ENCODE results near the gene TNPO3. TPM values are rescaled to one million over a fixed set of nuclear protein-coding genes. Genes with fewer than 3 reads are reported as not detected.

Gene TNPO3
- total and polyA plus RNA-seq, 4 donors, result 41.6 to 56.8 (median 44.7) TPM

GRCh38 chr7:129091484-129092002 lies 36.6 kb upstream of the TNPO3 start:
- H3K36me3 ChIP-seq (ENCODE audit: control insufficient read depth, insufficient read depth, low read length), result no peaks in the 10 kb centered on the region
- DNase-seq (ENCODE audit: low read depth in 4 of 6, low spot score in 6 of 6), result peak; percentile 57 to 93 (median 66)
- H3K4me1 ChIP-seq (ENCODE audit: control insufficient read depth, insufficient read depth, low read length), result no peaks in the 10 kb centered on the region
- H3K4me3 ChIP-seq (ENCODE audit: low read depth, low read length), result no peak overlapping the region
- H3K9me3 ChIP-seq (ENCODE audit: control insufficient read depth, insufficient read depth, low read length), result no peaks in the 10 kb centered on the region
- no peaks in the 10 kb centered on the region for H3K27me3 ChIP-seq (ENCODE audit: control insufficient read depth, insufficient read depth, low read length)
- H3K27ac ChIP-seq (ENCODE audit: low read depth, low read length), result no peak overlapping the region
- 1% methylated on average over 7 of the region's 11 CpGs for WGBS (ENCODE audit: insufficient coverage)

DNA sequence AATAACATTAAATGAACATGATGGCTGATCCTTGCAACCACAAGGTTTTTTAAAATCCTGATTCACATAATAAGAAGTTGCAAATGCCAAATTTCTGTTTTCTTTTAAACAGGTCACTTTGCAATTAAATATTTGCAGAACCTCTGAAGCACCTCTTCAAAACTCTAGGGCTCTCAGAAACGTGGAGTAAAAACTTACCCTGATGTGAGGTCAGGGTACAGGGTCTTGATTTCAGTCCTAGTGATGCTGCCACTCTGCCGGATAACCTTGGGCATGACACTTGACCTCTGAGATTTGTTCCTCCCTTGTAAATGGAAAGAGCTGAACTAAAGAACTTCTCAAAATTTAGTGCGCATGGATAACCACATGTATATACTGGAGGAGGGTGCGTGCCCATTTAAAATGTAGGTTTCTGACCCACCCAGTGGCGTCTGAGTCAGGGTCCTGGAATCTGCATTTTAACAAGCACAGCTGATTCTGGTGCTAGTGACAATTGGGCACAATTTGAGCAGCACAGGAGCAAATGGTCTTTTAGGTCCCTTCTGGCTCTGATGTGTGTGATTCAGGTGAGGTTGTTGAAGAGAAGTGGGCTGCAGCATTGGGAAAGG lies 35.5 kb upstream of the TNPO3 start:
- no peak overlapping the region for H3K4me3 ChIP-seq (ENCODE audit: low read depth, low read length)
- H3K4me1 ChIP-seq (ENCODE audit: control insufficient read depth, insufficient read depth, low read length), result no peaks in the 10 kb centered on the region
- H3K27me3 ChIP-seq (ENCODE audit: control insufficient read depth, insufficient read depth, low read length), result no peaks in the 10 kb centered on the region
- no peaks in the 10 kb centered on the region for H3K36me3 ChIP-seq (ENCODE audit: control insufficient read depth, insufficient read depth, low read length)
- WGBS (ENCODE audit: insufficient coverage), result 74% methylated on average over 4 of the region's 5 CpGs
- H3K9me3 ChIP-seq (ENCODE audit: control insufficient read depth, insufficient read depth, low read length), result no peaks in the 10 kb centered on the region
- no peak for DNase-seq (ENCODE audit: low read depth in 4 of 6, low spot score in 6 of 6)
- H3K27ac ChIP-seq (ENCODE audit: low read depth, low read length), result no peak overlapping the region

DNA sequence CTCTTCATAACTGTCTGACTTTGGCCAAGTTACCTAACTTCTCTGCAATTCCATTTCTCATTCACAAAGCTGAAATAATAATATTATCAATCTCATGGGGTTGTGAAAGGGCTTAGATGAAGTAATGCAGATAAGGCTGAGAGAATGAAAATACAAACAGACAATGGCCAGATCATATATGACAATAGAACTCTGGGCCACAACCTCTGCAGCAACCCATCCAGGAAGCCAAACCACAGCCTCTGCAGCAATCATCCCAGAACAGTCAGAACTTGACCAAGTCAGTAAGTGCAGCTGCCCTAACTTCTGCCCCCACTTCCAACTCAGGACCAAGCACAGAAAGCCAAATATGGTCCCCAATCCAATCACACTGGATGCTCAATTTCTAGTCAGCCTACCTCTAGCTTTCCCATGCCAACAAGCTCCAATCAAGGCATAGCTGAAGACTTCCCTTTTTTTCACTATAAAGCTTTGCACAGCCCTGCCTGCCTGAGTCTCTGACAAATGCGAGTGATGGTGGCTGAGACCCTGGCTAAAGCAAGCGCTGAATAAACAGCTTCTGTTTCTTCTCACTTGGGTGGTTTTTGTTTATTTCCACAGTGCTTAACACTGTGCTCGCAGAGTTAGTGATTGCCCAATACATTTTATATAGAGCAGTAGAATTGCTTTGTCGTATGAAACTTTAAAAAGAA lies 34.8 kb upstream of the TNPO3 start:
- DNase-seq (ENCODE audit: low read depth in 4 of 6, low spot score in 6 of 6), result no peak
- no CpG with 5 or more reads among the region's 4 CpGs for WGBS (ENCODE audit: insufficient coverage)

DNA sequence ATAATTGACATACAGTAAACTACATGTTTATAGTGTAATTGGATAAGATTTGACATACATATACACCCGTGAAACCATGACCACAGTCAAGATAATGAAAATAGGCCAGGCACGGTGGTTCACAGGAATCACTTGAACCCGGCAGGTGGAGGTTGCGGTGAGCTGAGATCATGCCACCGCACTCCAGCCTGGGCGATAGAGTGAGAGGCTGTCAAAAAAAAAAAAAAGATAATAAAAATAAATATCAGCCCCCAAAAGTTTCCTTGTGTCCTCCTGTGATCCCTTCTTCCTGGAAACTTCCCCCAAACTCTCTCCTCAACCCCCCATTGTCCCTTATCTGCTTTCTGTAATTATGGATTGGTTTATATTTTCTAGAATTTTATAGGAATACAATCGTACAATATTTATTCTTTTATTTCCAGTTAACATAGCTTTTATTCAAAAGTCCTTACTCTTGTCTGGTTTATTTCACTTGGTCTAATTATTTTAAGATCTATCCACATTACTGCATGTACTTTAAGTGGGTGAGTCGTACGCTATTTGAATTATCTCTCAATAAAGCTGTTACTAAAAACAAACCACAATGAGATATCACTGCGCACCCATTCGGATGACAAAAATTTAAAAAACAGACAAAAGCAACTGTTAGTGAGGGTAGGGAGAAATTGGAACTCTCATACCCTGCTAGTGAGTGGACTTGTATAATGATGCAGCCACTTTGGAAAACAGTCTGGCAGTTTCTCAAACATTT lies 30.1 kb upstream of the TNPO3 start:
- Histone ChIP-seq H3K27ac (ENCODE audit: low read depth, low read length) (no peak overlapping the region), H3K4me3 (ENCODE audit: low read depth, low read length) (no peak overlapping the region), H3K9me3 (ENCODE audit: control insufficient read depth, insufficient read depth, low read length) (no peaks in the 10 kb centered on the region), H3K36me3 (ENCODE audit: control insufficient read depth, insufficient read depth, low read length) (no peaks in the 10 kb centered on the region), H3K4me1 (ENCODE audit: control insufficient read depth, insufficient read depth, low read length) (no peaks in the 10 kb centered on the region), H3K27me3 (ENCODE audit: control insufficient read depth, insufficient read depth, low read length) (no peaks in the 10 kb centered on the region)
- no peak for DNase-seq (ENCODE audit: low read depth in 4 of 6, low spot score in 6 of 6)
- WGBS (ENCODE audit: insufficient coverage), result 88% methylated on average over 3 of the region's 11 CpGs

More for the DNA sequence above, 34.8 kb upstream of the TNPO3 start:
- no peaks in the 10 kb centered on the region for H3K36me3 ChIP-seq (ENCODE audit: control insufficient read depth, insufficient read depth, low read length)
- H3K4me3 ChIP-seq (ENCODE audit: low read depth, low read length), result no peak overlapping the region
- H3K27me3 ChIP-seq (ENCODE audit: control insufficient read depth, insufficient read depth, low read length), result no peaks in the 10 kb centered on the region
- H3K4me1 ChIP-seq (ENCODE audit: control insufficient read depth, insufficient read depth, low read length), result no peaks in the 10 kb centered on the region
- no peaks in the 10 kb centered on the region for H3K9me3 ChIP-seq (ENCODE audit: control insufficient read depth, insufficient read depth, low read length)
- H3K27ac ChIP-seq (ENCODE audit: low read depth, low read length), result no peak overlapping the region

- DNase-seq (ENCODE audit: low read depth in 4 of 6, low spot score in 6 of 6), result peak in 1 of 6 donors; percentile 35
- Histone ChIP-seq H3K36me3 (ENCODE audit: control insufficient read depth, insufficient read depth, low read length) (no peaks in the 10 kb centered on the region), H3K4me1 (ENCODE audit: control insufficient read depth, insufficient read depth, low read length) (no peaks in the 10 kb centered on the region), H3K9me3 (ENCODE audit: control insufficient read depth, insufficient read depth, low read length) (no peaks in the 10 kb centered on the region), H3K4me3 (ENCODE audit: low read depth, low read length) (no peak overlapping the region), H3K27me3 (ENCODE audit: control insufficient read depth, insufficient read depth, low read length) (no peaks in the 10 kb centered on the region), H3K27ac (ENCODE audit: low read depth, low read length) (peak overlapping the region; percentile 0)
- 42% methylated on average over 4 of the region's 5 CpGs for WGBS (ENCODE audit: insufficient coverage)
These were observed 28.6 kb upstream of the TNPO3 start for GRCh38 chr7:129083525-129083924.

DNA sequence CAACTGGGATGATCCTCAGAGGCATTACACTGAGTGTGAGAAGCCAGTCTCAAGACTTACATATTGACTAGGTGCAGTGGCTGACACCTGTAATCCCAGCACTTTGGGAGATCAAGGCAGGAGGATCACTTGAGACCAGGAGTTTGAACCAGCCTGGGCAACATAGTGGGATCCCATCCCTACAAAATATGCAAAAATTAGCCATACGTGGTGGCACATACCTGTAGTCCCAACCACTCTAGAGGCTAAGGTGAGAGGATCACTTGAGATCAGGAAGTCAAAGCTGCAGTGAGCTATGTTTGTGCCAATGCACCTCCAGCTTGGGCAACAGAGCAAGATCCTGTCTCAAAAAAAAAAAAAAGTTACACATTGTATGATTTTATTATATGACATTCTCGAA lies 23.5 kb upstream of the TNPO3 start:
- Histone ChIP-seq H3K36me3 (ENCODE audit: control insufficient read depth, insufficient read depth, low read length) (no peaks in the 10 kb centered on the region), H3K27ac (ENCODE audit: low read depth, low read length) (no peak overlapping the region), H3K9me3 (ENCODE audit: control insufficient read depth, insufficient read depth, low read length) (no peaks in the 10 kb centered on the region), H3K4me1 (ENCODE audit: control insufficient read depth, insufficient read depth, low read length) (no peaks in the 10 kb centered on the region), H3K27me3 (ENCODE audit: control insufficient read depth, insufficient read depth, low read length) (no peaks in the 10 kb centered on the region), H3K4me3 (ENCODE audit: low read depth, low read length) (no peak overlapping the region)
- 100% methylated on average over 1 of the region's 2 CpGs for WGBS (ENCODE audit: insufficient coverage)
- no peak for DNase-seq (ENCODE audit: low read depth in 4 of 6, low spot score in 6 of 6)

DNA sequence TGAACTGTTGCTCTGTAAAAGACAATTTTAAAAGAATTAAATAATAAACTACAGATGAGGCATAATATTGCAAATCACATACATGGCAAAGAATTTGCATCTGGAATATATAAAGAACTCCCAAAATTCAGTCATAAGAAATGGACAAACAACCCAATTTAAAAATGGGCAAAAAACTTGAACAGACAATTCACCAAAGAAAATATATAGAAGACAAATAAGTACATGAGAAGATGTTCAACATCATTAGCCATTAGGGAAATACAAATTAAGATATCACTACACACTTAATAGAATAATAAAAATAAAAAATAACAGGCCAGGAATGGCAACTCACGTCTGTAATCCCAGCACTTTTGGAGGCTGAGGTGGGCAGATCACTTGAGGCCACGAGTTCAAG lies 22.0 kb upstream of the TNPO3 start:
- Histone ChIP-seq H3K36me3 (ENCODE audit: control insufficient read depth, insufficient read depth, low read length) (no peaks in the 10 kb centered on the region), H3K27me3 (ENCODE audit: control insufficient read depth, insufficient read depth, low read length) (no peaks in the 10 kb centered on the region), H3K27ac (ENCODE audit: low read depth, low read length) (no peak overlapping the region), H3K4me3 (ENCODE audit: low read depth, low read length) (no peak overlapping the region), H3K4me1 (ENCODE audit: control insufficient read depth, insufficient read depth, low read length) (no peaks in the 10 kb centered on the region), H3K9me3 (ENCODE audit: control insufficient read depth, insufficient read depth, low read length) (no peaks in the 10 kb centered on the region)
- 84% methylated on average over 2 of the region's 2 CpGs for WGBS (ENCODE audit: insufficient coverage)
- DNase-seq (ENCODE audit: low read depth in 4 of 6, low spot score in 6 of 6), result no peak

DNA sequence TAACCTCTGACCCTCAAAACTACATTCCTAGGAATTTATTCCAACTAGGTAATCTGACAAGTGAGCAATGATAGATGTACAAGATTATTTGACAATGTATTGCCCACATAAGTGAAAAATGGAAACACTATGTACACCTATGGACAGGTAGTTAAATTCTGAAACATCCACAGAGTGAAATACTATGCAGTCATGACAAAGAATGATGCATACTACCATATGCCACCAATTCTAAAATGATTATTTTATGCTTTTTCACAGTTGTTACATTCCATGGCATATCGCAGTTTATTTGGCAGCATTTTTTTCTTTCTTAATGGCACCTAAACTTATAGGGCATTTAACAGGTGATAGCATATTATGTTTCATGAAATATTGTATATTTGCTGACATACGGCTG lies 20.1 kb upstream of the TNPO3 start:
- H3K4me1 ChIP-seq (ENCODE audit: control insufficient read depth, insufficient read depth, low read length), result no peaks in the 10 kb centered on the region
- WGBS (ENCODE audit: insufficient coverage), result no CpG with 5 or more reads among the region's 2 CpGs
- no peak overlapping the region for H3K4me3 ChIP-seq (ENCODE audit: low read depth, low read length)
- no peak for DNase-seq (ENCODE audit: low read depth in 4 of 6, low spot score in 6 of 6)
- H3K27ac ChIP-seq (ENCODE audit: low read depth, low read length), result no peak overlapping the region
- no peaks in the 10 kb centered on the region for H3K9me3 ChIP-seq (ENCODE audit: control insufficient read depth, insufficient read depth, low read length)
- no peaks in the 10 kb centered on the region for H3K27me3 ChIP-seq (ENCODE audit: control insufficient read depth, insufficient read depth, low read length)
- H3K36me3 ChIP-seq (ENCODE audit: control insufficient read depth, insufficient read depth, low read length), result no peaks in the 10 kb centered on the region

DNA sequence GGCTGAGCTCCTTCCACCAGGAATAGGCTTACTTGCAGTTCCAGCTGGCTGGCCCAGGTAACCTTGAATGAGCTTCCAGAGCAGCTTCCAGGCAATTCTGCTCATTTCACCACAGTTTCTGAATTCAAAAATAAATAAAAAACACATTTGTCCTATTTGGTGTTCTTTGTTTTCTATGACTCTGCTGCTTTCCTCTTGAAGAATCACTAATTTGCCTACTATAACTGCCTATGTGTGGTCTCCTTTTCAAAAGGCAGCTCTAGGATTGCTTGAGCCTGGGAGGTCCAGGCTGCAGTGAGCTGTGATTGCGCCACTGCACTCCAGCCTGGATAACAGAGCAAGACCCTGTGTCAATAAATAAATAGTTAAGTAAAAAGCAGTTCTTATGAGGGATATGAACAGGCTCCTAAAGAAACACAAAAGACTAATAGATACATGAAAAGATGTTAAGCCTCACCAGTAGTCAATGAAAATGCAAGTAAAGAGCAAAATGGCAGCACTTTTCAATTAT lies 19.5 kb upstream of the TNPO3 start:
- no peaks in the 10 kb centered on the region for H3K9me3 ChIP-seq (ENCODE audit: control insufficient read depth, insufficient read depth, low read length)
- no peaks in the 10 kb centered on the region for H3K36me3 ChIP-seq (ENCODE audit: control insufficient read depth, insufficient read depth, low read length)
- H3K4me3 ChIP-seq (ENCODE audit: low read depth, low read length), result no peak overlapping the region
- DNase-seq (ENCODE audit: low read depth in 4 of 6, low spot score in 6 of 6), result no peak
- WGBS (ENCODE audit: insufficient coverage), result no CpG with 5 or more reads among the region's 1 CpG
- no peaks in the 10 kb centered on the region for H3K27me3 ChIP-seq (ENCODE audit: control insufficient read depth, insufficient read depth, low read length)
- H3K4me1 ChIP-seq (ENCODE audit: control insufficient read depth, insufficient read depth, low read length), result no peaks in the 10 kb centered on the region
- H3K27ac ChIP-seq (ENCODE audit: low read depth, low read length), result no peak overlapping the region

All from spinal cord (tissue), 10 donors.